Measurements from ENCODE around the gene CYP4A11.
"Not testable (repeated sequence)": the region's sequence is repeated elsewhere in the genome, so short reads cannot be mapped to it uniquely, and the experiment has no call there.

Gene CYP4A11

DNA sequence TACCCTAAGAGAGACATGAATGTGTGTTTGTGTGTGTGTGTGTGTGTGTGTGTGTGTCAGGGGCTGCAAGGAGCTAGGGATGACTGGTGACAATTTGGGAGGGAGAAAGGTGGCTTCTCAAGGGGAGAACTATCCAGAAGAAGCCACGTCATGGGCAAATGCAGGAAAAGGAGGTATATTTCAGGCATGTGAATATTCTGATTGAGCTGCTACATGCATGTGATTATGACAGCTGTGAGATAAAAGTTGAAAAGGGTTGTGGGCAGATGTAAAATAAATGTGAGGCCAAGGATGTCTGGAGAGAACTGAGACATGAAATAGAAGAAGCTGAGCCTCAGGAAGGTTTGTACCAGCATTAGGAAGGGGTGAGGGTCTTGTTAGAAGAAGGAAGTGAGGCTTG is 4.5 kb downstream of the CYP4A11 start:
- H3K4me3 ChIP-seq (replicated peaks in 1 of 2; ENCODE audit: low read depth in 2 of 2, low read length in 2 of 2): no peak overlapping the region
- TF ChIP-seq, protein P1, sequence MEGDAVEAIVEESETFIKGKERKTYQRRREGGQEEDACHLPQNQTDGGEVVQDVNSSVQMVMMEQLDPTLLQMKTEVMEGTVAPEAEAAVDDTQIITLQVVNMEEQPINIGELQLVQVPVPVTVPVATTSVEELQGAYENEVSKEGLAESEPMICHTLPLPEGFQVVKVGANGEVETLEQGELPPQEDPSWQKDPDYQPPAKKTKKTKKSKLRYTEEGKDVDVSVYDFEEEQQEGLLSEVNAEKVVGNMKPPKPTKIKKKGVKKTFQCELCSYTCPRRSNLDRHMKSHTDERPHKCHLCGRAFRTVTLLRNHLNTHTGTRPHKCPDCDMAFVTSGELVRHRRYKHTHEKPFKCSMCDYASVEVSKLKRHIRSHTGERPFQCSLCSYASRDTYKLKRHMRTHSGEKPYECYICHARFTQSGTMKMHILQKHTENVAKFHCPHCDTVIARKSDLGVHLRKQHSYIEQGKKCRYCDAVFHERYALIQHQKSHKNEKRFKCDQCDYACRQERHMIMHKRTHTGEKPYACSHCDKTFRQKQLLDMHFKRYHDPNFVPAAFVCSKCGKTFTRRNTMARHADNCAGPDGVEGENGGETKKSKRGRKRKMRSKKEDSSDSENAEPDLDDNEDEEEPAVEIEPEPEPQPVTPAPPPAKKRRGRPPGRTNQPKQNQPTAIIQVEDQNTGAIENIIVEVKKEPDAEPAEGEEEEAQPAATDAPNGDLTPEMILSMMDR (IDR thresholded peaks at IDR 0.05; ENCODE audit: low read depth, low read length): no peak
- DNase-seq (ENCODE audit: low read depth in 2 of 2): no peak

DNA sequence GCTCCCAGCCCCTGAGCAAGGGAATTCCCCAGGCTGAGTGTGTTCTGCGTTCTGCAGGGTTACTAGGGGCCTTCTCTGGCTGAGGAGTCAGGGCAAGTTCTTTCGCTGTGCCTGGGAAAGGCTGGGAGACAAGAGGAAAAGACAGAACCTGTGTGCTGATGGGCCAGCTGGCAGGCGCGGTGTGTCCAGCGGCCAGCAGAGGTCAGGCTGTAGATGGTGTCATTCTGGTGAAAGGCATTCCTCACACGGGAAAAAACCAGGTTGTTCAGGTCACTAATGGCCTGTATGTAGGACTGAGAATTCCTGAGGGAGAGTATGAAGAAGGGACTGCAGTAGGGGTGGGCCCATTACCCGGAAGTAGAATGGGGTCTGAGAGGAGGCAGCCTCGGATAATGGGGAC is 6.4 kb downstream of the CYP4A11 start:
- DNase-seq (ENCODE audit: low read depth in 2 of 2): peak; percentile 21 to 34
- TF ChIP-seq, protein P1 (IDR thresholded peaks at IDR 0.05; ENCODE audit: low read depth, low read length): peak; percentile 40
- not testable (repeated sequence) for H3K4me3 ChIP-seq (replicated peaks in 1 of 2; ENCODE audit: low read depth in 2 of 2, low read length in 2 of 2)

DNA sequence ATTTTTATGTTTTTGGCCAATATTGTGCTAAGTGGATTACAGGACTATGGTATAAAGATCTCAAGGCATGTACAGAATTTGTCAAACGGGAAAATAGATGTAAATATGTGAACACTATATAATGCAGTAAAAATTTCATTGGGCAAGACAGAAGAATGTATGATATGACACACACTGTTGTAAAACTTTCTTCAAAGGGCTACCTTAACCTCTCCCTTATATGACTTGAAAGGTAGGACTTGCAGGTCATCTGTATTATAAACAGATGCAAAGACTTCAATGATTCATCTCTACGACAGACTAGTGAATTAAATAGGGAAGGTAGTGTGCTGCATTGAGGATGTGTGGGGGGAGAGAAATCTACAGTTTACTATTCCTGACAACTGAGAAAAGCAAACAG is 9.3 kb downstream of the CYP4A11 start:
- not testable (repeated sequence) for H3K4me3 ChIP-seq (replicated peaks in 1 of 2; ENCODE audit: low read depth in 2 of 2, low read length in 2 of 2); DNase-seq (ENCODE audit: low read depth in 2 of 2)

DNA sequence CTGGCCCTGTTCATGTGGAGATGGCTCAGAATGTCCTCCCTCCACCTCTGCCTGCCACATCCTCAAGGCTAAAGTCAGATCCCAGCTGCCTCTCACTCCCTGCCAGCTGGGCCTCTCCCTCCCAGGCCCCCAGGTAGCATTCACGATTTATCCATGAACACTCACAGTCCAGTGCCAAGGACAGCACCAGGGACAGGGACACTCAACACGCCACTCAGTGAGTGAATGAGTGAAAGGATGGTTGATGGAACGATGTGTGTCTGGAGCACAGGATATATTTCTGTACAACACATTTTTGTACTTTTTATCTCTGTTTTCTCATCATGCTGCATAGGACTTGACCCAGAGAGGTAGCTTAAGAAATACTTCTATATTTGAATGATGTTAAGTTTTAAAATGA is 10.1 kb downstream of the CYP4A11 start:
- no peak for DNase-seq (ENCODE audit: low read depth in 2 of 2)
- H3K4me3 ChIP-seq (replicated peaks in 1 of 2; ENCODE audit: low read depth in 2 of 2, low read length in 2 of 2): no peak overlapping the region
- TF ChIP-seq, protein P1 (IDR thresholded peaks at IDR 0.05; ENCODE audit: low read depth, low read length): no peak

DNA sequence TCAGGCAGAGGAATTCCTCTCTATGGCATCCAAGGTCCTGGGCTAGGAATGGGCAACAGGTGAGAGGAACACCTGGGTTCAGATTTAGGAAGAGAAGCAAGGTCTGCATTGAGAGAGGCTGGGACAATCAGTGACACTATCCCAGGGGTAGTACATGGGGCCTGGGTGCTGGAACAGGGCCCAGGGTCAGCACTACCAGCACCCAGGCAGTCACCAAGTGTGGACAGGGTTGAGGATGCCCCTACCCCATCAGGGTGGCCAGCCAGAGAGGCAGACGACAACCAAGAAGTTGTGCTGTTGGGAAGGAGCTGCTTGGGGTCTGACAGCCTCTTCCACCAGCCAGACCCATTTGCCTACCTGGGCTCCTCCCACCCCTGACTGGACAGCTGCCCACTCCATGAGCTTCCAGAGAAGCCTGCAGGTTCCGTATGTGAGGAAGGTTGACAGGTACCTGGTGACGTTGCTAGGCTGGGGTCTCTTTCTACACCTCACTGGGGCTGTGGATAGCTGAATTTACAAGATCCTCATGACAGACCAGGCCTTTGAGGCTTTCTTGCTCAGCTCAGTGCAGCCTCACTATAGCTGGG is 13.9 kb downstream of the CYP4A11 start:
- TF ChIP-seq, protein P1 (IDR thresholded peaks at IDR 0.05; ENCODE audit: low read depth, low read length): no peak
- no peak overlapping the region for H3K4me3 ChIP-seq (replicated peaks in 1 of 2; ENCODE audit: low read depth in 2 of 2, low read length in 2 of 2)
- DNase-seq (ENCODE audit: low read depth in 2 of 2): no peak

DNA sequence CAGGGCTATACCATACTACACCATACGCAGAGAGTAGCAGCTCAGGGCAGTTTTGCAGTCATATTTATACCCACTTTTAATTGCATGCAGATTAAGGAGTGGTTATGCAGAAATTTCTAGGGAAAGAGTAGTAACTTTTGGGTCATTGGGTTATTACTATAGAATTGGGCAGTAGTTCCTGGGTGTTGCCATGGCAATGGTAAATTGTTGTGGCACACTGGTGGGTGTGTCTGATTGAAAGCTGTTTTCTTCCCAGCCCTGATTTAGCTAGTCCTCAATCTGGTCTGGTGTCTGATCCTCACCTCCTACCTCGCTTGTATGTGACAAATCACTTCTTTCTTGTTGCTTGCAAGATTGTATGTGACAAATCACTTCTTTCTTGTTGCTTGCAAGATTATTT is 30.5 kb downstream of the CYP4A11 start:
- no peak overlapping the region for H3K4me3 ChIP-seq (replicated peaks in 1 of 2; ENCODE audit: low read depth in 2 of 2, low read length in 2 of 2)
- TF ChIP-seq, protein P1 (IDR thresholded peaks at IDR 0.05; ENCODE audit: low read depth, low read length): no peak
- DNase-seq (ENCODE audit: low read depth in 2 of 2): no peak

DNA sequence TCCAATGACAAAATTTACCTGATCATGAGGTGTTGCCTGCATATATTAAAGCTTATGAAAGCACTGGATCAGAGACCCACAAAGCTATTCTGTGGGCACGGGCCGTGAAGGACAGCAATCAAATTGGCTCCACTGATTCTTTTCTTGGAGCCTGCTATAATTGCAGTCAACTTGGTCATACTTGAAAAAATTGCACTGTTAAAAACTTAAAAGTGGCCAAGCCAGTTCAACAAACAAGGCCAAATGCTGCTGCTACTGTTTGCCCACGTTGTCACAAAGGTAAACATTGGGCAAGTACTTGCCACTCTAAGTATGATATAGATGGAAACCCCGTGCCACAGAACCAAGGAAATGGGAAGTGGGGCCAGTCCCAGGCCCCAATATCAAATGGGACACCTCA is 37.8 kb downstream of the CYP4A11 start:
- DNase-seq (ENCODE audit: low read depth in 2 of 2): no peak
- TF ChIP-seq, protein P1 (IDR thresholded peaks at IDR 0.05; ENCODE audit: low read depth, low read length): no peak

More for the DNA sequence above, 37.8 kb downstream of the CYP4A11 start:
- no peak overlapping the region for H3K4me3 ChIP-seq (replicated peaks in 1 of 2; ENCODE audit: low read depth in 2 of 2, low read length in 2 of 2)

Data from cardiac fibroblast (primary cell).